Adrenal gland (tissue), 12 donors: ENCODE results near the gene SNAI3. TPM values are rescaled to one million over a fixed set of nuclear protein-coding genes. Genes with fewer than 3 reads are reported as not detected.

ENCODE experiments used
- DNase-seq, 7 donors: peaks; one replicate each; pipeline ENCODE4 v3.0.0-alpha.2; 2019 to 2020
- H3K27ac ChIP-seq, 5 donors: fragments of 200-600 bp; sonication (generic) in 4 of 5; 1 replicate in 3 of 5; 2 replicates in 2 of 5; pipeline versions ENCODE4 v1.5.1 to v1.8.0; 2016 to 2020; ENCODE audit warnings: mild to moderate bottlenecking in 1 of 5
- H3K27me3 ChIP-seq: fragments of 200-600 bp; 2 replicates; pipeline ENCODE4 v1.8.0; 2021
- H3K36me3 ChIP-seq, 2 donors: fragments of 200-600 bp; replicated peaks in 1 of 2; 1 replicate in 1 of 2; 2 replicates in 1 of 2; pipeline versions ENCODE4 v1.5.1 to v1.8.0; 2018 to 2022
- H3K4me1 ChIP-seq, 2 donors: fragments of 200-600 bp; replicated peaks in 1 of 2; 1 replicate in 1 of 2; 2 replicates in 1 of 2; pipeline versions ENCODE4 v1.5.1 to v1.8.0; 2018 to 2021
- H3K4me3 ChIP-seq, 4 donors: fragments of 200-600 bp; sonication (generic) in 3 of 4; one replicate each; pipeline ENCODE4 v1.5.1; 2016 to 2018
- H3K9me3 ChIP-seq, 3 donors: fragments of 200-600 bp; sonication (generic) in 1 of 3; replicated peaks in 1 of 3; 1 replicate in 2 of 3; 2 replicates in 1 of 3; pipeline versions ENCODE4 v1.5.1 to v1.8.0; 2016 to 2021
- POLR2A ChIP-seq, 2 donors: fragments of 450-650 bp; IDR thresholded peaks; one replicate each; pipeline ENCODE4 v1.6.1; 2017; ENCODE audit warnings: antibody characterized with exemption in 2 of 2, mild to moderate bottlenecking in 2 of 2, moderate library complexity in 1 of 2
- WGBS, 4 donors: extraction: QIAGEN DNeasy Blood & Tissue Kit in 2 of 4; methylation state at CpG; one replicate each; pipeline versions ENCODE4 v1.1.5 to v1.1.7; 2013 to 2017; 5-methylcytosine and 5-hydroxymethylcytosine counted together
- intact Hi-C, 2 donors: fragments of 100-400 bp; cut with DNase I; formaldehyde crosslinking; loops; one replicate each; pipeline versions ENCODE4 v1.14.1 to v1.15.0; 2022 to 2023
- polyA plus RNA-seq, 3 donors: library from polyadenylated mRNA; stranded (reverse); fragments of 200-250 nt in 2 of 3; fragments of 350-450 nt in 1 of 3; fragmentation: Illumina TruSeq in 1 of 3; extraction: RNeasy Lipid Tissue Mini Kit (QIAGEN cat#74804) in 1 of 3; gene quantifications; one replicate each; pipeline ENCODE4 v1.2.3, GENCODE V29; 2013 to 2014
- total RNA-seq, 9 donors: library from RNA; depleted of rRNA in 4 of 9; stranded (reverse); fragments of >200 nt in 4 of 9; fragments of 120-200 nt in 1 of 9; fragmentation: NEBNext Ultra II Directional in 1 of 9; extraction: Animal tissue kit (Norgen Biotek cat#: 25700) in 1 of 9; gene quantifications; one replicate each; pipeline versions ENCODE4 v1.1.0 to v1.2.4, GENCODE V29; 2013 to 2023
- TF ChIP-seq, protein P1 (sequence below), 6 experiments: fragments of 450-650 bp in 4 of 6; fragments of 200-600 bp in 2 of 6; sonication (generic) in 1 of 6; IDR thresholded peaks; 1 replicate in 5 of 6; 2 replicates in 1 of 6; pipeline versions ENCODE4 v1.5.1 to v1.8.0; 2016 to 2021; ENCODE audit warnings: antibody characterized with exemption in 6 of 6, mild to moderate bottlenecking in 2 of 6, moderate library complexity in 1 of 6
- donor health status: healthy with polysubstance abuse.
- donor health status: Bipolar disorder and iron deficiency.
- donor health status: DM: yes; HTN: yes; CAD: no.
- donor health status: DM: no; HTN: no; CAD: no.
- donor health status: DM: no; HTN: no; CAD: no.
- donor health status: DM: yes; HTN: yes; CAD: no.

SNAI3 gene
- total and polyA plus RNA-seq, 12 donors, result 0.06 to 2.1 (median 0.51) TPM; not detected in 2

DNA sequence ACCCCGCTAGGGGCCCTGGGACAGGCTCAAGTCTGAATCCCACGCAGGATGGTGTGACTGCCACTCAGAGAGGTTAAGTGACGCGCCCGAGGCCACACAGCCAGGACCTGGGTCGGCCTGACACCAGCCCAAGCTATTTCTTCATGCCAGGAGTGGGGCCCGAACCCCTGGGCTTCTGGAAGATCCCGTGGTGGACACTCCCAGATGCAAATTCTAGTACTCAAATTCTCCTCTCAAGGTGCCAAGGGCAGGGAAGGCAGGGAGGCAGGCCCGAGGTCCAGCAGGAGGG, 42.7 kb downstream of the SNAI3 start:
- TF ChIP-seq, protein P1, sequence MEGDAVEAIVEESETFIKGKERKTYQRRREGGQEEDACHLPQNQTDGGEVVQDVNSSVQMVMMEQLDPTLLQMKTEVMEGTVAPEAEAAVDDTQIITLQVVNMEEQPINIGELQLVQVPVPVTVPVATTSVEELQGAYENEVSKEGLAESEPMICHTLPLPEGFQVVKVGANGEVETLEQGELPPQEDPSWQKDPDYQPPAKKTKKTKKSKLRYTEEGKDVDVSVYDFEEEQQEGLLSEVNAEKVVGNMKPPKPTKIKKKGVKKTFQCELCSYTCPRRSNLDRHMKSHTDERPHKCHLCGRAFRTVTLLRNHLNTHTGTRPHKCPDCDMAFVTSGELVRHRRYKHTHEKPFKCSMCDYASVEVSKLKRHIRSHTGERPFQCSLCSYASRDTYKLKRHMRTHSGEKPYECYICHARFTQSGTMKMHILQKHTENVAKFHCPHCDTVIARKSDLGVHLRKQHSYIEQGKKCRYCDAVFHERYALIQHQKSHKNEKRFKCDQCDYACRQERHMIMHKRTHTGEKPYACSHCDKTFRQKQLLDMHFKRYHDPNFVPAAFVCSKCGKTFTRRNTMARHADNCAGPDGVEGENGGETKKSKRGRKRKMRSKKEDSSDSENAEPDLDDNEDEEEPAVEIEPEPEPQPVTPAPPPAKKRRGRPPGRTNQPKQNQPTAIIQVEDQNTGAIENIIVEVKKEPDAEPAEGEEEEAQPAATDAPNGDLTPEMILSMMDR (IDR thresholded peaks at IDR 0.05), result no peak
- TF ChIP-seq POLR2A (IDR thresholded peaks at IDR 0.05), result no peak
- intact Hi-C loops, result no loop called here
- Histone ChIP-seq H3K9me3 (no peaks in the 10 kb centered on the region), H3K27me3 (peaks cover 14% of the 10 kb centered on the region), H3K36me3 (no peaks in the 10 kb centered on the region), H3K4me1 (no peaks in the 10 kb centered on the region), H3K27ac (no peak overlapping the region), H3K4me3 (no peak overlapping the region)
- 84 to 100% (median 86%) methylated on average over 1 to 9 of the region's 9 CpGs; no CpG with 5 or more reads in 1 of the 4 donors for WGBS, 4 donors
- DNase-seq, result no peak

- 76 to 86% (median 85%) methylated on average over 22 to 58 of the region's 58 CpGs for WGBS, 4 donors
- H3K36me3 ChIP-seq, result no peaks in the 10 kb centered on the region
- H3K4me3 ChIP-seq, result no peak overlapping the region
- intact Hi-C loops, result no loop called here
- peaks cover 19% of the 10 kb centered on the region for H3K27me3 ChIP-seq
- H3K27ac ChIP-seq, result no peak overlapping the region
- no peak for DNase-seq
- H3K4me1 ChIP-seq, result no peaks in the 10 kb centered on the region
- TF ChIP-seq, protein P1 (IDR thresholded peaks at IDR 0.05), result no peak
- TF ChIP-seq POLR2A (IDR thresholded peaks at IDR 0.05), result no peak
- H3K9me3 ChIP-seq, result no peaks in the 10 kb centered on the region
These were observed 43.2 kb downstream of the SNAI3 start for GRCh38 chr16:88642881-88643643.

- peaks cover 19% of the 10 kb centered on the region for H3K27me3 ChIP-seq
- no peaks in the 10 kb centered on the region for H3K4me1 ChIP-seq
- no peak overlapping the region for H3K4me3 ChIP-seq
- intact Hi-C loops, result no loop called here
- H3K9me3 ChIP-seq, result no peaks in the 10 kb centered on the region
- TF ChIP-seq POLR2A (IDR thresholded peaks at IDR 0.05), result no peak
- TF ChIP-seq, protein P1 (IDR thresholded peaks at IDR 0.05), result no peak
- DNase-seq, result no peak
- 45 to 58% (median 51%) methylated on average over 6 to 17 of the region's 17 CpGs for WGBS, 4 donors
- no peaks in the 10 kb centered on the region for H3K36me3 ChIP-seq
- H3K27ac ChIP-seq, result no peak overlapping the region
These were observed 45.6 kb downstream of the SNAI3 start for GRCh38 chr16:88640498-88641247.

GRCh38 chr16:88640039-88640495, 46.2 kb downstream of the SNAI3 start:
- Histone ChIP-seq H3K27ac (no peak overlapping the region), H3K27me3 (peaks cover 19% of the 10 kb centered on the region), H3K9me3 (no peaks in the 10 kb centered on the region), H3K4me3 (no peak overlapping the region), H3K4me1 (no peaks in the 10 kb centered on the region), H3K36me3 (no peaks in the 10 kb centered on the region)
- 46 to 64% (median 52%) methylated on average over 13 of the region's 13 CpGs for WGBS, 4 donors
- TF ChIP-seq, protein P1 (IDR thresholded peaks at IDR 0.05), result no peak
- TF ChIP-seq POLR2A (IDR thresholded peaks at IDR 0.05), result no peak
- intact Hi-C loops, result no loop called here
- no peak for DNase-seq
